SKM-1 treated with dmso at 0.1 percent for 144 hours (cell line): ENCODE results near the gene CD226.
"Not testable (repeated sequence)": the region's sequence is repeated elsewhere in the genome, so short reads cannot be mapped to it uniquely, and the experiment has no call there.

Experiments
- DNase-seq: peaks from one replicate; lab custom pipeline; 2025; ENCODE audit not compliant: unreplicated experiment; lab: John Stamatoyannopoulos, UW

The CD226 gene

GRCh38 chr18:69956665-69957620 lies 9.3 kb upstream of the CD226 start:
- no peak for DNase-seq

- DNase-seq = no peak
These were observed 8.4 kb upstream of the CD226 start for GRCh38 chr18:69956057-69956456.

GRCh38 chr18:69954719-69955480 lies 7.2 kb upstream of the CD226 start:
- DNase-seq = no peak

- DNase-seq = no peak
These were observed 5.5 kb upstream of the CD226 start for GRCh38 chr18:69953191-69953590.

GRCh38 chr18:69951182-69951581 lies 3.5 kb upstream of the CD226 start:
- no peak for DNase-seq

- no peak for DNase-seq
These were observed 1.9 kb upstream of the CD226 start for GRCh38 chr18:69949538-69949936.

- DNase-seq = peak; percentile 33
These were observed 1.4 kb upstream of the CD226 start for GRCh38 chr18:69948919-69949537.

GRCh38 chr18:69948256-69948655 lies 583 bp upstream of the CD226 start:
- DNase-seq = no peak

GRCh38 chr18:69946608-69947155 lies 991 bp downstream of the CD226 start:
- no peak for DNase-seq

- no peak for DNase-seq
These were observed 2.2 kb downstream of the CD226 start for GRCh38 chr18:69945220-69946114.

GRCh38 chr18:69944436-69944835 lies 3.2 kb downstream of the CD226 start:
- DNase-seq = no peak

- no peak for DNase-seq
These were observed 4.7 kb downstream of the CD226 start for GRCh38 chr18:69943021-69943420.

- no peak for DNase-seq
These were observed 6.5 kb downstream of the CD226 start for GRCh38 chr18:69941183-69941582.

- not testable (repeated sequence) for DNase-seq
These were observed 7.9 kb downstream of the CD226 start for GRCh38 chr18:69939812-69940211.

GRCh38 chr18:69936191-69936558 lies 11.5 kb downstream of the CD226 start:
- DNase-seq = no peak

- DNase-seq = no peak
These were observed 12.1 kb downstream of the CD226 start for GRCh38 chr18:69935319-69936190.

- DNase-seq = no peak
These were observed 12.9 kb downstream of the CD226 start for GRCh38 chr18:69934601-69935265.

- no peak for DNase-seq
These were observed 18.5 kb downstream of the CD226 start for GRCh38 chr18:69929041-69929774.
